H1 (cell line): Measurements from ENCODE around the gene CDH7.

Experiments used
- EP300 ChIP-seq, 2 experiments: IDR thresholded peaks; 1 replicate in 1 of 2; 2 replicates in 1 of 2; pipeline ENCODE4 v1.6.1; 2011 to 2012; ENCODE audit warnings: low read depth in 2 of 2, low read length in 2 of 2, mild to moderate bottlenecking in 2 of 2, borderline replicate concordance in 1 of 2, inconsistent platforms in 1 of 2, moderate library complexity in 1 of 2
- POLR2AphosphoS5 ChIP-seq: IDR thresholded peaks from 2 replicates; pipeline ENCODE4 v1.6.1; 2011; ENCODE audit warnings: low read depth, low read length
- RFX5 ChIP-seq: IDR thresholded peaks from 2 replicates; pipeline ENCODE4 v1.6.1; 2011; ENCODE audit warnings: low read depth, low read length, improper control_type of control experiment, borderline replicate concordance
- TCF12 ChIP-seq: IDR thresholded peaks from 2 replicates; pipeline ENCODE4 v1.6.1; 2011; ENCODE audit warnings: low read depth, mild to moderate bottlenecking, low read length
- TF ChIP-seq, protein P1 (sequence below), 3 experiments: IDR thresholded peaks; 1 replicate in 2 of 3; 2 replicates in 1 of 3; pipeline versions ENCODE4 v1.5.1 to v1.6.1; 2011; ENCODE audit warnings: low read length in 3 of 3, mild to moderate bottlenecking in 3 of 3, inconsistent platforms in 2 of 3, low read depth in 1 of 3, moderate library complexity in 1 of 3; ENCODE audit not compliant: insufficient read depth in 1 of 3; ENCODE audit errors: control extremely low read depth in 1 of 3
- TF ChIP-seq, protein P2 (sequence below): IDR thresholded peaks from 2 replicates; pipeline ENCODE4 v1.6.1; 2011; ENCODE audit warnings: low read length, improper control_type of control experiment
- TF ChIP-seq, protein P3 (sequence below): IDR thresholded peaks from 2 replicates; pipeline ENCODE4 v1.6.1; 2012; ENCODE audit warnings: inconsistent platforms

DNA sequence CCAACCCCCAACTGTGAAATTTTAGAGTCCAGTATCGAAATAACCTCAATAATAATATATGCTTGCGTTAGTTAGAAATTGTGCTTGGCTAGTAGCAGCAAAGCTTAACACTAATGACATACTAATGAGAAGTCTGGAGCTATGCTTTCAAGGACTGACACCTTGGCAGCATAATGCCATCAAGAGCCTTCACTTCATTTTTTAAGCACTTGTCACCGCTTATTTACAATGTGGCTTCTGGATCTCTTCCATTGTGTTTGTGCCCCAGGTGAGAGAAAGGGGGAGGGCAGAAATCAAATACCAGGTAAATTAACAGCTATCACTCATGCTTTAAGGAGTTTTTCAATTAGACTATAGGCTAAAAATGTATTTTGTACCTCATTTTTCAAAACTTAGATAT is 101.5 kb downstream of the CDH7 start:
- TF ChIP-seq, protein P1, sequence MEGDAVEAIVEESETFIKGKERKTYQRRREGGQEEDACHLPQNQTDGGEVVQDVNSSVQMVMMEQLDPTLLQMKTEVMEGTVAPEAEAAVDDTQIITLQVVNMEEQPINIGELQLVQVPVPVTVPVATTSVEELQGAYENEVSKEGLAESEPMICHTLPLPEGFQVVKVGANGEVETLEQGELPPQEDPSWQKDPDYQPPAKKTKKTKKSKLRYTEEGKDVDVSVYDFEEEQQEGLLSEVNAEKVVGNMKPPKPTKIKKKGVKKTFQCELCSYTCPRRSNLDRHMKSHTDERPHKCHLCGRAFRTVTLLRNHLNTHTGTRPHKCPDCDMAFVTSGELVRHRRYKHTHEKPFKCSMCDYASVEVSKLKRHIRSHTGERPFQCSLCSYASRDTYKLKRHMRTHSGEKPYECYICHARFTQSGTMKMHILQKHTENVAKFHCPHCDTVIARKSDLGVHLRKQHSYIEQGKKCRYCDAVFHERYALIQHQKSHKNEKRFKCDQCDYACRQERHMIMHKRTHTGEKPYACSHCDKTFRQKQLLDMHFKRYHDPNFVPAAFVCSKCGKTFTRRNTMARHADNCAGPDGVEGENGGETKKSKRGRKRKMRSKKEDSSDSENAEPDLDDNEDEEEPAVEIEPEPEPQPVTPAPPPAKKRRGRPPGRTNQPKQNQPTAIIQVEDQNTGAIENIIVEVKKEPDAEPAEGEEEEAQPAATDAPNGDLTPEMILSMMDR (IDR thresholded peaks at IDR 0.05; ENCODE audit: control extremely low read depth in 1 of 3, insufficient read depth in 1 of 3, low read depth in 1 of 3, low read length in 3 of 3) = no peak
- TF ChIP-seq EP300 (IDR thresholded peaks at IDR 0.05; ENCODE audit: borderline replicate concordance in 1 of 2, low read depth in 2 of 2, low read length in 2 of 2) (no peak), TCF12 (no peak), POLR2AphosphoS5 (no peak), RFX5 (no peak)
- TF ChIP-seq, protein P2, sequence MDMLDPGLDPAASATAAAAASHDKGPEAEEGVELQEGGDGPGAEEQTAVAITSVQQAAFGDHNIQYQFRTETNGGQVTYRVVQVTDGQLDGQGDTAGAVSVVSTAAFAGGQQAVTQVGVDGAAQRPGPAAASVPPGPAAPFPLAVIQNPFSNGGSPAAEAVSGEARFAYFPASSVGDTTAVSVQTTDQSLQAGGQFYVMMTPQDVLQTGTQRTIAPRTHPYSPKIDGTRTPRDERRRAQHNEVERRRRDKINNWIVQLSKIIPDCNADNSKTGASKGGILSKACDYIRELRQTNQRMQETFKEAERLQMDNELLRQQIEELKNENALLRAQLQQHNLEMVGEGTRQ = no peak
- TF ChIP-seq, protein P3, sequence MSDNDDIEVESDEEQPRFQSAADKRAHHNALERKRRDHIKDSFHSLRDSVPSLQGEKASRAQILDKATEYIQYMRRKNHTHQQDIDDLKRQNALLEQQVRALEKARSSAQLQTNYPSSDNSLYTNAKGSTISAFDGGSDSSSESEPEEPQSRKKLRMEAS = no peak
